Panc1 (cell line): ENCODE measurements around the gene ADAMTS6.

ENCODE experiments used
- CTCF ChIP-seq: fragments of 450-650 bp; IDR thresholded peaks from 2 replicates; pipeline ENCODE4 v1.5.1; 2017; ENCODE audit warnings: mild to moderate bottlenecking
- TCF7L2 ChIP-seq: IDR thresholded peaks from 2 replicates; pipeline ENCODE4 v1.6.1; 2011; ENCODE audit warnings: mild to moderate bottlenecking, low read depth, low read length, inconsistent platforms

GRCh38 chr5:65327582-65327981, 154.1 kb downstream of the ADAMTS6 start:
- no peak for TF ChIP-seq TCF7L2
- no peak for TF ChIP-seq CTCF
